ENCODE results near the gene PPARD. TPM values are rescaled to one million over a fixed set of nuclear protein-coding genes. Genes with fewer than 3 reads are reported as not detected.

The PPARD gene
- total and polyA plus RNA-seq, 2 of the 13 experiments (the other 11 are each of a cell fraction or from before 2014, with no cell fraction given), result 6.1 to 13.3 TPM

- TF ChIP-seq ZNF704 (CRISPR knock-in tag; IDR thresholded peaks at IDR 0.05; ENCODE audit: borderline replicate concordance), result no peak
- TF ChIP-seq FOXA3 (CRISPR knock-in tag; IDR thresholded peaks at IDR 0.05), result no peak
- TF ChIP-seq ZNF142 (CRISPR knock-in tag; IDR thresholded peaks at IDR 0.05), result no peak
- TF ChIP-seq GZF1 (CRISPR knock-in tag; IDR thresholded peaks at IDR 0.05), result no peak
- no peak for TF ChIP-seq KAT8 (CRISPR knock-in tag; IDR thresholded peaks at IDR 0.05)
- no peak for TF ChIP-seq JUND (CRISPR knock-in tag; IDR thresholded peaks at IDR 0.05)
- TF ChIP-seq DBP (CRISPR knock-in tag; IDR thresholded peaks at IDR 0.05; ENCODE audit: not compliant biosample characterization), result no peak
- no peak for TF ChIP-seq ZNF383 (CRISPR knock-in tag; IDR thresholded peaks at IDR 0.05; ENCODE audit: borderline replicate concordance)
- TF ChIP-seq ARID2 (CRISPR knock-in tag; IDR thresholded peaks at IDR 0.05; ENCODE audit: borderline replicate concordance), result no peak
- no peak for TF ChIP-seq KDM5A (IDR thresholded peaks at IDR 0.05; ENCODE audit: borderline replicate concordance, low read length)
- no peak for TF ChIP-seq ZNF251 (CRISPR knock-in tag; IDR thresholded peaks at IDR 0.05)
- TF ChIP-seq ZNF724P (CRISPR knock-in tag; IDR thresholded peaks at IDR 0.05; ENCODE audit: borderline replicate concordance), result no peak
- no peak for TF ChIP-seq ZNF564 (CRISPR knock-in tag; IDR thresholded peaks at IDR 0.05)
- TF ChIP-seq ISL2 (CRISPR knock-in tag; IDR thresholded peaks at IDR 0.05), result no peak
- no peak for TF ChIP-seq ESRRA (CRISPR knock-in tag; IDR thresholded peaks at IDR 0.05; ENCODE audit: low read depth)
- no peak for TF ChIP-seq MTF2 (CRISPR knock-in tag; IDR thresholded peaks at IDR 0.05; ENCODE audit: borderline replicate concordance)
Observed at GRCh38 chr6:35385457-35386202, 43.3 kb downstream of the PPARD start (continued).

All from HepG2 (cell line).